HepG2 (cell line): ENCODE results near the gene KCNK7. TPM values are rescaled to one million over a fixed set of nuclear protein-coding genes. Genes with fewer than 3 reads are reported as not detected.
A peak's percentile ranks its signal among the peaks of the same experiment; 100 is the strongest.

Source experiments
- ADNP ChIP-seq: sonication (generic); formaldehyde crosslinking; IDR thresholded peaks from 2 replicates; pipeline ENCODE4 v1.4.0; 2020; ENCODE audit warnings: missing genetic modification reagents
- CHD2 ChIP-seq: IDR thresholded peaks from 2 replicates; pipeline ENCODE4 v1.6.1; 2011; ENCODE audit warnings: low read depth, low read length, improper control_type of control experiment
- FOXA3 ChIP-seq: IDR thresholded peaks from 2 replicates; pipeline ENCODE4 v1.6.1; 2016; ENCODE audit warnings: missing genetic modification reagents, missing compliant biosample characterization
- FOXO4 ChIP-seq: sonication (generic); formaldehyde crosslinking; conservative IDR thresholded peaks from 2 replicates; pipeline ENCODE4 v1.8.1; 2023; ENCODE audit warnings: missing genetic modification reagents
- GABPB1 ChIP-seq: IDR thresholded peaks from 2 replicates; pipeline ENCODE4 v1.6.1; 2016; ENCODE audit warnings: mild to moderate bottlenecking, missing genetic modification reagents, moderate library complexity, missing compliant biosample characterization
- HNRNPLL ChIP-seq: fragments of 200-400 bp; formaldehyde crosslinking; IDR thresholded peaks from 2 replicates; pipeline ENCODE4 v1.6.1; 2017; ENCODE audit warnings: mild to moderate bottlenecking, low read depth, low read length; ENCODE audit not compliant: poor library complexity, severe bottlenecking
- HOMEZ ChIP-seq: IDR thresholded peaks from 2 replicates; pipeline ENCODE4 v1.6.1; 2016; ENCODE audit warnings: low read depth
- IKZF4 ChIP-seq: sonication (generic); formaldehyde crosslinking; IDR thresholded peaks from 2 replicates; pipeline ENCODE4 v1.5.1; 2020; ENCODE audit warnings: borderline replicate concordance, mild to moderate bottlenecking, low read depth, missing genetic modification reagents; ENCODE audit errors: not compliant biosample characterization
- JDP2 ChIP-seq: sonication (generic); formaldehyde crosslinking; IDR thresholded peaks from 2 replicates; pipeline ENCODE4 v1.8.1; 2022; ENCODE audit warnings: missing genetic modification reagents, borderline replicate concordance
- JUNB ChIP-seq: sonication (generic); formaldehyde crosslinking; IDR thresholded peaks from 2 replicates; pipeline ENCODE4 v1.8.0; 2022; ENCODE audit warnings: missing genetic modification reagents, mild to moderate bottlenecking, borderline replicate concordance
- JUND ChIP-seq: sonication (generic); formaldehyde crosslinking; IDR thresholded peaks from 2 replicates; pipeline ENCODE4 v1.8.0; 2022; ENCODE audit warnings: mild to moderate bottlenecking, missing genetic modification reagents
- KDM2A ChIP-seq: sonication (generic); formaldehyde crosslinking; IDR thresholded peaks from 2 replicates; pipeline ENCODE4 v1.4.0; 2020; ENCODE audit warnings: low read depth, missing genetic modification reagents, borderline replicate concordance
- MXD1 ChIP-seq: sonication (generic); formaldehyde crosslinking; IDR thresholded peaks from 2 replicates; pipeline ENCODE4 v1.4.0; 2020; ENCODE audit warnings: mild to moderate bottlenecking, missing genetic modification reagents
- NONO ChIP-seq, 2 experiments: fragments of 450-650 bp in 1 of 2; sonication (generic) in 1 of 2; formaldehyde crosslinking in 1 of 2; IDR thresholded peaks in 1 of 2; conservative IDR thresholded peaks in 1 of 2; 2 replicates each; pipeline versions ENCODE4 v1.6.1 to v1.8.0; 2017 to 2022; ENCODE audit warnings: mild to moderate bottlenecking in 1 of 2, missing genetic modification reagents in 1 of 2, moderate library complexity in 1 of 2
- ONECUT2 ChIP-seq: sonication (generic); formaldehyde crosslinking; IDR thresholded peaks from 2 replicates; pipeline ENCODE4 v1.4.0; 2020; ENCODE audit warnings: missing genetic modification reagents
- PITX1 ChIP-seq: sonication (generic); formaldehyde crosslinking; IDR thresholded peaks from 2 replicates; pipeline ENCODE4 v1.5.1; 2020; ENCODE audit warnings: mild to moderate bottlenecking, missing genetic modification reagents
- TBX2 ChIP-seq: sonication (generic); formaldehyde crosslinking; IDR thresholded peaks from 2 replicates; pipeline ENCODE4 v1.5.0; 2020; ENCODE audit warnings: missing genetic modification reagents, mild to moderate bottlenecking, borderline replicate concordance
- TMF1 ChIP-seq: sonication (generic); formaldehyde crosslinking; IDR thresholded peaks from 2 replicates; pipeline ENCODE4 v1.8.1; 2022; ENCODE audit warnings: low read depth, missing genetic modification reagents
- ZBTB21 ChIP-seq: sonication (generic); formaldehyde crosslinking; IDR thresholded peaks from 2 replicates; pipeline ENCODE4 v1.4.0; 2020; ENCODE audit warnings: missing genetic modification reagents
- ZIK1 ChIP-seq: sonication (generic); formaldehyde crosslinking; IDR thresholded peaks from 2 replicates; pipeline ENCODE4 v1.5.0; 2020; ENCODE audit warnings: mild to moderate bottlenecking, low read depth, missing genetic modification reagents, borderline replicate concordance
- ZNF335 ChIP-seq: sonication (generic); formaldehyde crosslinking; IDR thresholded peaks from 2 replicates; pipeline ENCODE4 v1.4.0; 2020; ENCODE audit warnings: missing genetic modification reagents
- ZNF430 ChIP-seq: sonication (generic); formaldehyde crosslinking; IDR thresholded peaks from 2 replicates; pipeline ENCODE4 v1.9.0; 2021; ENCODE audit warnings: mild to moderate bottlenecking, missing genetic modification reagents
- ZNF605 ChIP-seq: sonication (generic); formaldehyde crosslinking; IDR thresholded peaks from 2 replicates; pipeline ENCODE4 v1.8.0; 2022; ENCODE audit warnings: mild to moderate bottlenecking, missing genetic modification reagents
- polyA plus RNA-seq, 8 experiments: library from polyadenylated mRNA; depleted of rRNA in 3 of 8; stranded (reverse) in 7 of 8; unstranded in 1 of 8; fragments of >200 nt; fragmentation: Illumina TruSeq in 4 of 8; extraction: Trizol in 4 of 8; gene quantifications; 2 replicates each; pipeline versions ENCODE4 v1.2.1 to v1.2.3, GENCODE V29; 2011 to 2016; ENCODE audit warnings: low read depth in 4 of 8, missing spikeins in 1 of 8, mixed read lengths in 1 of 8; ENCODE audit not compliant: insufficient read depth in 1 of 8
- total RNA-seq, 5 experiments: library from RNA; depleted of rRNA; stranded (reverse); fragments of >200 nt; fragmentation: Illumina TruSeq; extraction: Trizol; gene quantifications; 2 replicates each; pipeline ENCODE4 v1.2.3, GENCODE V29; 2016; ENCODE audit warnings: low read depth in 1 of 5
- TF ChIP-seq, protein P1 (sequence below): IDR thresholded peaks from 2 replicates; pipeline ENCODE4 v1.6.1; 2018; ENCODE audit warnings: missing genetic modification reagents, mild to moderate bottlenecking, missing compliant biosample characterization
- TF ChIP-seq, protein P2 (sequence below): sonication (generic); formaldehyde crosslinking; IDR thresholded peaks from 2 replicates; pipeline ENCODE4 v1.4.0; 2020; ENCODE audit warnings: missing genetic modification reagents, low read depth, mild to moderate bottlenecking, borderline replicate concordance

Gene KCNK7
- total and polyA plus RNA-seq, 2 of the 13 experiments (the other 11 are each of a cell fraction or from before 2014, with no cell fraction given): 0.11 TPM; not detected in 1

GRCh38 chr11:65555693-65556231 is 39.8 kb downstream of the KCNK7 start (continued):
- TF ChIP-seq ZIK1 (CRISPR knock-in tag) (no peak), IKZF4 (no peak), HNRNPLL (peak; percentile 29), PITX1 (peak; percentile 34; the same call in 1 of the 2 replicates), TMF1 (CRISPR knock-in tag) (no peak), JUNB (CRISPR knock-in tag) (no peak), FOXO4 (CRISPR knock-in tag) (no peak), JDP2 (CRISPR knock-in tag) (no peak), KDM2A (CRISPR knock-in tag) (peak; percentile 52; the same call in 1 of the 2 replicates), ZNF430 (0 out of 2 replicates have a peak, but pooled peaks have one; percentile 23), ZNF335 (CRISPR knock-in tag) (0 out of 2 replicates have a peak, but pooled peaks have one; percentile 55), GABPB1 (CRISPR knock-in tag) (peak; percentile 44; the same call in 1 of the 2 replicates), CHD2 (no peak), ONECUT2 (no peak), TBX2 (peak; percentile 34; the same call in 1 of the 2 replicates), MXD1 (CRISPR knock-in tag) (no peak), JUND (0 out of 2 replicates have a peak, but pooled peaks have one; percentile 12), ZBTB21 (CRISPR knock-in tag) (no peak), ADNP (CRISPR knock-in tag) (no peak), FOXA3 (CRISPR knock-in tag) (no peak), NONO (IDR thresholded peaks at IDR 0.05) (no peak), NONO (CRISPR knock-in tag; conservative IDR thresholded peaks at IDR 0.05) (0 out of 2 replicates have a peak, but pooled peaks have one; percentile 21), ZNF605 (CRISPR knock-in tag) (no peak), HOMEZ (CRISPR knock-in tag) (peak; percentile 15; the same call in 1 of the 2 replicates)
- TF ChIP-seq, protein P1, sequence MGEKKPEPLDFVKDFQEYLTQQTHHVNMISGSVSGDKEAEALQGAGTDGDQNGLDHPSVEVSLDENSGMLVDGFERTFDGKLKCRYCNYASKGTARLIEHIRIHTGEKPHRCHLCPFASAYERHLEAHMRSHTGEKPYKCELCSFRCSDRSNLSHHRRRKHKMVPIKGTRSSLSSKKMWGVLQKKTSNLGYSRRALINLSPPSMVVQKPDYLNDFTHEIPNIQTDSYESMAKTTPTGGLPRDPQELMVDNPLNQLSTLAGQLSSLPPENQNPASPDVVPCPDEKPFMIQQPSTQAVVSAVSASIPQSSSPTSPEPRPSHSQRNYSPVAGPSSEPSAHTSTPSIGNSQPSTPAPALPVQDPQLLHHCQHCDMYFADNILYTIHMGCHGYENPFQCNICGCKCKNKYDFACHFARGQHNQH (CRISPR knock-in tag): 0 out of 2 replicates have a peak, but pooled peaks have one; percentile 47
- TF ChIP-seq, protein P2, sequence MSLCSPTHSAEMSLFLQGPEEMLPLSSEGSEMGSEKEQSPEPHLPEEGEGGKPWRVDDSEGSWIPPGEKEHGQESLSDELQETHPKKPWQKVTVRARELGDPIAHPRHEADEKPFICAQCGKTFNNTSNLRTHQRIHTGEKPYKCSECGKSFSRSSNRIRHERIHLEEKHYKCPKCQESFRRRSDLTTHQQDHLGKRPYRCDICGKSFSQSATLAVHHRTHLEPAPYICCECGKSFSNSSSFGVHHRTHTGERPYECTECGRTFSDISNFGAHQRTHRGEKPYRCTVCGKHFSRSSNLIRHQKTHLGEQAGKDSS: peak; percentile 77; the same call in 1 of the 2 replicates
